K562 (cell line): ENCODE measurements around the gene ZNF574.

Experiments used
- BRCA1 ChIP-seq, 2 experiments: fragments of 450-650 bp in 1 of 2; sonication (generic) in 1 of 2; formaldehyde crosslinking in 1 of 2; IDR thresholded peaks; 2 replicates each; pipeline versions ENCODE4 v1.5.0 to v1.6.1; 2017 to 2020; ENCODE audit warnings: mild to moderate bottlenecking in 1 of 2, missing genetic modification reagents in 1 of 2
- CBX2 ChIP-seq: fragments of 200-600 bp; sonication (generic); IDR thresholded peaks from one replicate; pipeline ENCODE4 v1.6.1; 2012; ENCODE audit warnings: mild to moderate bottlenecking, low read length, inconsistent platforms; ENCODE audit not compliant: insufficient read depth, poor library complexity, severe bottlenecking
- POLR2A ChIP-seq: fragments of 450-650 bp; conservative IDR thresholded peaks from 2 replicates; pipeline ENCODE4 v1.6.1; 2016
- POLR2AphosphoS5 ChIP-seq: IDR thresholded peaks from 2 replicates; pipeline ENCODE4 v1.6.1; 2011; ENCODE audit warnings: mild to moderate bottlenecking, low read depth, low read length, moderate library complexity; ENCODE audit not compliant: control insufficient read depth, insufficient read depth
- RREB1 ChIP-seq: fragments of 250-450 bp; sonication (Bioruptor Pico); IDR thresholded peaks from 2 replicates; pipeline ENCODE4 v1.4.0; 2020
- ZNF431 ChIP-seq: sonication (generic); formaldehyde crosslinking; IDR thresholded peaks from 2 replicates; pipeline ENCODE4 v1.8.0; 2022; ENCODE audit warnings: mild to moderate bottlenecking, missing genetic modification reagents
- TF ChIP-seq, protein P1 (sequence below), 3 experiments: IDR thresholded peaks in 2 of 3; conservative IDR thresholded peaks in 1 of 3; 2 replicates each; pipeline ENCODE4 v1.5.1; 2011 to 2012; ENCODE audit warnings: low read length in 3 of 3, mild to moderate bottlenecking in 3 of 3, control low read depth in 2 of 3, improper control_type of control experiment in 1 of 3, inconsistent platforms in 1 of 3, low read depth in 1 of 3, mixed read lengths in 1 of 3, moderate library complexity in 1 of 3; ENCODE audit not compliant: insufficient read depth in 2 of 3

GRCh38 chr19:42038666-42039065 is 37.3 kb upstream of the ZNF574 start:
- TF ChIP-seq CBX2 = no peak
- TF ChIP-seq BRCA1 (IDR thresholded peaks at IDR 0.05) = no peak
- no peak for TF ChIP-seq BRCA1 (CRISPR knock-in tag; IDR thresholded peaks at IDR 0.05)
- TF ChIP-seq ZNF431 (CRISPR knock-in tag) = no peak
- TF ChIP-seq RREB1 (CRISPR knock-in tag) = no peak
- TF ChIP-seq, protein P1, sequence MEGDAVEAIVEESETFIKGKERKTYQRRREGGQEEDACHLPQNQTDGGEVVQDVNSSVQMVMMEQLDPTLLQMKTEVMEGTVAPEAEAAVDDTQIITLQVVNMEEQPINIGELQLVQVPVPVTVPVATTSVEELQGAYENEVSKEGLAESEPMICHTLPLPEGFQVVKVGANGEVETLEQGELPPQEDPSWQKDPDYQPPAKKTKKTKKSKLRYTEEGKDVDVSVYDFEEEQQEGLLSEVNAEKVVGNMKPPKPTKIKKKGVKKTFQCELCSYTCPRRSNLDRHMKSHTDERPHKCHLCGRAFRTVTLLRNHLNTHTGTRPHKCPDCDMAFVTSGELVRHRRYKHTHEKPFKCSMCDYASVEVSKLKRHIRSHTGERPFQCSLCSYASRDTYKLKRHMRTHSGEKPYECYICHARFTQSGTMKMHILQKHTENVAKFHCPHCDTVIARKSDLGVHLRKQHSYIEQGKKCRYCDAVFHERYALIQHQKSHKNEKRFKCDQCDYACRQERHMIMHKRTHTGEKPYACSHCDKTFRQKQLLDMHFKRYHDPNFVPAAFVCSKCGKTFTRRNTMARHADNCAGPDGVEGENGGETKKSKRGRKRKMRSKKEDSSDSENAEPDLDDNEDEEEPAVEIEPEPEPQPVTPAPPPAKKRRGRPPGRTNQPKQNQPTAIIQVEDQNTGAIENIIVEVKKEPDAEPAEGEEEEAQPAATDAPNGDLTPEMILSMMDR (IDR thresholded peaks at IDR 0.05 in 2 of 3, conservative IDR thresholded peaks at IDR 0.05 in 1 of 3; ENCODE audit: insufficient read depth in 2 of 3, low read depth in 1 of 3, low read length in 3 of 3) = no peak
- TF ChIP-seq POLR2AphosphoS5 = no peak
- TF ChIP-seq POLR2A = no peak
